Esophagus muscularis mucosa (tissue), 3 donors: ENCODE results near the gene DCTD.
"Not testable (repeated sequence)": the region's sequence is repeated elsewhere in the genome, so short reads cannot be mapped to it uniquely, and the experiment has no call there.

ENCODE experiments used
- POLR2A ChIP-seq: fragments of 450-650 bp; IDR thresholded peaks from one replicate; pipeline ENCODE4 v1.6.1; 2017; ENCODE audit warnings: antibody characterized with exemption, moderate library complexity, mild to moderate bottlenecking, low read depth
- POLR2AphosphoS5 ChIP-seq, 2 donors: sonication (generic); formaldehyde crosslinking; IDR thresholded peaks; one replicate each; pipeline ENCODE4 v1.6.1; 2017; ENCODE audit warnings: antibody characterized with exemption in 2 of 2
- TF ChIP-seq, protein P1 (sequence below), 3 experiments: fragments of 200-600 bp in 2 of 3; fragments of 450-650 bp in 1 of 3; sonication (generic) in 2 of 3; IDR thresholded peaks; one replicate each; pipeline ENCODE4 v1.5.1; 2017 to 2019; ENCODE audit warnings: antibody characterized with exemption in 3 of 3, mild to moderate bottlenecking in 2 of 3, moderate library complexity in 1 of 3

DNA sequence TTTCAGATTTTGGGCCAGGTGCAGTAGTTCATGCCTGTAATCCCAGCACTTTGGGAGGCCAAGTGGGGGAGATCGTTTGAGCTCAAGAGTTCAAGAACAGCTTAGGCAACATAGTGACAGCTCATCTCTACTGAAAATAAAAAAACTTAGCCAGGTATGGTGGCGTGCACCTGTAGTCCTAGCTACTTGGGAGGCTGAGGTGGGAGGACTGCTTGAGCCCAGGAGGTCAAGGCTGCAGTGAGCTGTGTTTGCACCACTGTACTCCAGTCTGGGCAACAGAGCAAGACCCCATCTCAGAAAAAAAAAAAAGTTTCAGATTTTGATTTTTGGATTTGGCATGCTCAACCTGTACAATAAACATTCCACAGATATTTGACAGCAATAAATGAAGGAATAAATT lies 17.2 kb downstream of the DCTD start:
- TF ChIP-seq, protein P1, sequence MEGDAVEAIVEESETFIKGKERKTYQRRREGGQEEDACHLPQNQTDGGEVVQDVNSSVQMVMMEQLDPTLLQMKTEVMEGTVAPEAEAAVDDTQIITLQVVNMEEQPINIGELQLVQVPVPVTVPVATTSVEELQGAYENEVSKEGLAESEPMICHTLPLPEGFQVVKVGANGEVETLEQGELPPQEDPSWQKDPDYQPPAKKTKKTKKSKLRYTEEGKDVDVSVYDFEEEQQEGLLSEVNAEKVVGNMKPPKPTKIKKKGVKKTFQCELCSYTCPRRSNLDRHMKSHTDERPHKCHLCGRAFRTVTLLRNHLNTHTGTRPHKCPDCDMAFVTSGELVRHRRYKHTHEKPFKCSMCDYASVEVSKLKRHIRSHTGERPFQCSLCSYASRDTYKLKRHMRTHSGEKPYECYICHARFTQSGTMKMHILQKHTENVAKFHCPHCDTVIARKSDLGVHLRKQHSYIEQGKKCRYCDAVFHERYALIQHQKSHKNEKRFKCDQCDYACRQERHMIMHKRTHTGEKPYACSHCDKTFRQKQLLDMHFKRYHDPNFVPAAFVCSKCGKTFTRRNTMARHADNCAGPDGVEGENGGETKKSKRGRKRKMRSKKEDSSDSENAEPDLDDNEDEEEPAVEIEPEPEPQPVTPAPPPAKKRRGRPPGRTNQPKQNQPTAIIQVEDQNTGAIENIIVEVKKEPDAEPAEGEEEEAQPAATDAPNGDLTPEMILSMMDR (IDR thresholded peaks at IDR 0.05) = not testable (repeated sequence)
- TF ChIP-seq POLR2AphosphoS5 (IDR thresholded peaks at IDR 0.05); POLR2A: not testable (repeated sequence)
